ENCODE data around the gene EOLA1. TPM values are rescaled to one million over a fixed set of nuclear protein-coding genes. Genes with fewer than 3 reads are reported as not detected.

The EOLA1 gene
- total RNA-seq, 1 experiment from 2014 or later = 7.9 TPM

- H3T11ph ChIP-seq (ENCODE audit: low read length) = no peak overlapping the region
- WGBS (ENCODE audit: extremely low coverage, insufficient read length, low lambda C conversion rate) = no CpG with 5 or more reads among the region's 7 CpGs
- no peak for TF ChIP-seq CTCF (conservative IDR thresholded peaks at IDR 0.05)
- H2BK12ac ChIP-seq (ENCODE audit: insufficient read length, low read depth, low read length) = no peak overlapping the region
- no peak overlapping the region for H4K8ac ChIP-seq (replicated peaks; ENCODE audit: insufficient read length, low read depth, low read length)
- no peak overlapping the region for H3K27ac ChIP-seq (ENCODE audit: insufficient read length, low read depth, low read length)
- no peaks in the 10 kb centered on the region for H4K20me1 ChIP-seq (ENCODE audit: control insufficient read depth, insufficient read depth, insufficient read length)
- H3K9ac ChIP-seq (ENCODE audit: extremely low read depth, insufficient read length, low read length) = no peak overlapping the region
- H4K5ac ChIP-seq (ENCODE audit: insufficient read length, low read depth, low read length) = no peak overlapping the region
- H3K4me2 ChIP-seq (ENCODE audit: insufficient read depth, insufficient read length, low read length) = no peak overlapping the region
- H3K23ac ChIP-seq (ENCODE audit: insufficient read length, low read depth, low read length) = no peak overlapping the region
- DNase-seq = no peak
- H3K79me2 ChIP-seq (ENCODE audit: insufficient read depth, low read length) = no peaks in the 10 kb centered on the region
- no peak overlapping the region for H2BK120ac ChIP-seq (ENCODE audit: low read depth, low read length, poor library complexity, severe bottlenecking)
- Mint-ChIP-seq H3K27ac (peak overlapping the region in 1 of 3 experiments; percentile 27; a peak in 2 of 7 replicates), H3K4me3 (no peak overlapping the region), H3K9me3 (peaks cover 42 to 45% of the 10 kb centered on the region in 2 experiments), H3K4me1 (peaks cover 16 to 30% of the 10 kb centered on the region in 2 experiments), H3K27me3 (ENCODE audit: low read depth) (no peaks in the 10 kb centered on the region), H3K36me3 (ENCODE audit: insufficient read depth in 1 of 3, low read depth in 3 of 3) (no peaks in the 10 kb centered on the region; a peak in 1 of 7 replicates)
- no peak overlapping the region for H2BK5ac ChIP-seq (ENCODE audit: insufficient read length, low read length)
- no peak overlapping the region for H3K18ac ChIP-seq (ENCODE audit: insufficient read length, low read depth, low read length)
- H4K91ac ChIP-seq (ENCODE audit: insufficient read length, low read depth, low read length) = no peak overlapping the region
- H3K23me2 ChIP-seq (ENCODE audit: insufficient read length, low read depth, low read length, poor library complexity, severe bottlenecking) = no peaks in the 10 kb centered on the region
- H3K14ac ChIP-seq (ENCODE audit: insufficient read depth, low read length) = no peak overlapping the region
- H3K79me1 ChIP-seq (ENCODE audit: insufficient read depth, low read depth, low read length, poor library complexity, severe bottlenecking) = no peaks in the 10 kb centered on the region
- no peak overlapping the region for H2AK5ac ChIP-seq (ENCODE audit: insufficient read length, low read length)
- no peak overlapping the region for H2BK20ac ChIP-seq (ENCODE audit: low read depth, low read length, poor library complexity, severe bottlenecking)
- H2AFZ ChIP-seq (ENCODE audit: low read length) = no peak overlapping the region
- H3K9me3 ChIP-seq (ENCODE audit: control insufficient read depth, low read depth, low read length) = peaks cover 48% of the 10 kb centered on the region
- no peak overlapping the region for H3K56ac ChIP-seq (ENCODE audit: insufficient read length, low read depth, low read length)
- H3K27me3 ChIP-seq (ENCODE audit: insufficient read depth, low read length) = no peaks in the 10 kb centered on the region
- no peak overlapping the region for H2BK15ac ChIP-seq (ENCODE audit: low read depth, low read length)
- no peaks in the 10 kb centered on the region for H3K4me1 ChIP-seq (ENCODE audit: insufficient read depth, low read length)
- H3K4ac ChIP-seq (ENCODE audit: low read depth, low read length) = no peak overlapping the region
Measured at GRCh38 chrX:149571770-149572169, 31.0 kb downstream of the EOLA1 start.

All from H9 (cell line).